NB4 (cell line): Measurements from ENCODE around the gene HLCS.

Source experiments
- CTCF ChIP-seq: IDR thresholded peaks from one replicate; pipeline ENCODE4 v1.5.1; 2012; ENCODE audit warnings: low read depth, low read length
- MAX ChIP-seq: IDR thresholded peaks from 2 replicates; pipeline ENCODE4 v1.6.1; 2011; ENCODE audit warnings: low read depth, low read length
- POLR2A ChIP-seq: IDR thresholded peaks from 2 replicates; pipeline ENCODE4 v1.6.1; 2011; ENCODE audit warnings: mild to moderate bottlenecking; ENCODE audit not compliant: insufficient read length; ENCODE audit errors: extremely low read depth

GRCh38 chr21:36934864-36935420 lies 31.5 kb downstream of the HLCS start:
- TF ChIP-seq CTCF, result no peak
- TF ChIP-seq POLR2A, result no peak
- TF ChIP-seq MAX, result no peak
